B cell (primary cell): ENCODE results near the gene CTCFL. TPM values are rescaled to one million over a fixed set of nuclear protein-coding genes. Genes with fewer than 3 reads are reported as not detected.

Experiments
- ATAC-seq: fragments of 200-7000 bp; cut with Tn5 transposase; one replicate; pipeline ENCODE4 v1.10.0; 2021; ENCODE audit warnings: low read depth, mild to moderate bottlenecking, moderate number of reproducible peaks, moderate library complexity
- CTCF ChIA-PET: fragments of 350-600 bp; sonication (Branson Sonifier 250); formaldehyde crosslinking; loops from one replicate; lab custom pipeline; 2021; ENCODE audit warnings: antibody characterized with exemption, inconsistent platforms; lab: Charles Lee
- POLR2A ChIA-PET: fragments of 350-600 bp; sonication (Branson Sonifier 250); formaldehyde crosslinking; loops from one replicate; lab custom pipeline; 2021; ENCODE audit warnings: antibody characterized with exemption; lab: Charles Lee
- DNase-seq: peaks from one replicate; pipeline ENCODE4 v3.0.0; 2013
- H2AFZ ChIP-seq: 2 replicates; pipeline ENCODE4 v1.6.1; 2012; ENCODE audit warnings: mild to moderate bottlenecking, low read depth, low read length; ENCODE audit not compliant: insufficient read depth, poor library complexity, severe bottlenecking
- H3K27ac ChIP-seq, 2 donors: 1 replicate in 1 of 2; 2 replicates in 1 of 2; pipeline ENCODE4 v1.5.1; 2012 to 2013; ENCODE audit warnings: low read length in 2 of 2, mild to moderate bottlenecking in 2 of 2, moderate library complexity in 1 of 2
- H3K27me3 ChIP-seq, 4 experiments: fragments of 200-600 bp in 1 of 4; sonication (generic) in 1 of 4; replicated peaks in 1 of 4; 1 replicate in 2 of 4; 2 replicates in 2 of 4; pipeline versions ENCODE4 v1.6.1 to v1.7.0; 2013 to 2016; ENCODE audit warnings: low read length in 3 of 4, mild to moderate bottlenecking in 2 of 4, mixed read lengths in 1 of 4, moderate library complexity in 1 of 4; ENCODE audit not compliant: insufficient read depth in 4 of 4, control insufficient read depth in 3 of 4; ENCODE audit errors: control extremely low read depth in 1 of 4
- H3K36me3 ChIP-seq, 2 experiments: replicated peaks in 1 of 2; 1 replicate in 1 of 2; 2 replicates in 1 of 2; pipeline versions ENCODE4 v1.6.1 to v1.7.1; 2013; ENCODE audit warnings: low read length in 1 of 2; ENCODE audit not compliant: insufficient read depth in 2 of 2, control insufficient read depth in 1 of 2; ENCODE audit errors: control extremely low read depth in 1 of 2, extremely low read depth in 1 of 2
- H3K4me1 ChIP-seq, 2 donors: fragments of 200-600 bp in 1 of 2; sonication (generic) in 1 of 2; 1 replicate in 1 of 2; 2 replicates in 1 of 2; pipeline versions ENCODE4 v1.5.1 to v1.6.1; 2013 to 2017; ENCODE audit warnings: low read length in 2 of 2; ENCODE audit not compliant: control insufficient read depth in 2 of 2, insufficient read depth in 2 of 2
- H3K4me2 ChIP-seq: replicated peaks from 2 replicates; pipeline ENCODE3; 2012; ENCODE audit warnings: mild to moderate bottlenecking, low read depth, low read length; ENCODE audit not compliant: poor library complexity, severe bottlenecking
- H3K4me3 ChIP-seq, 5 experiments: fragments of 200-600 bp in 1 of 5; sonication (generic) in 1 of 5; 1 replicate in 3 of 5; 2 replicates in 2 of 5; pipeline versions ENCODE4 v1.5.1 to v1.7.0; 2011 to 2016; ENCODE audit warnings: low read length in 4 of 5, mild to moderate bottlenecking in 4 of 5, low read depth in 2 of 5, control low read depth in 1 of 5, moderate library complexity in 1 of 5; ENCODE audit not compliant: insufficient read depth in 1 of 5; ENCODE audit errors: control extremely low read depth in 1 of 5, extremely low read depth in 1 of 5
- H3K79me2 ChIP-seq: fragments of 200-600 bp; sonication (generic); one replicate; pipeline ENCODE4 v1.6.0; 2016; ENCODE audit warnings: low read length; ENCODE audit not compliant: control insufficient read depth, insufficient read depth
- H3K9ac ChIP-seq: fragments of 200-600 bp; sonication (generic); 2 replicates; pipeline ENCODE4 v1.6.1; 2017; ENCODE audit warnings: mild to moderate bottlenecking, low read length, moderate library complexity
- H3K9me3 ChIP-seq, 3 donors: one replicate each; pipeline versions ENCODE4 v1.6.1 to v1.7.1; 2013; ENCODE audit warnings: low read length in 2 of 3; ENCODE audit not compliant: control insufficient read depth in 2 of 3, insufficient read depth in 1 of 3; ENCODE audit errors: control extremely low read depth in 1 of 3
- H4K20me1 ChIP-seq: 2 replicates; pipeline ENCODE4 v1.6.0; 2012; ENCODE audit warnings: mild to moderate bottlenecking, low read length; ENCODE audit not compliant: insufficient read depth, control insufficient read depth, poor library complexity, severe bottlenecking
- H3K27ac Mint-ChIP-seq: one replicate; pipeline ENCODE4 v1.8.0; 2021; ENCODE audit warnings: mixed read lengths
- H3K27me3 Mint-ChIP-seq: one replicate; pipeline ENCODE4 v1.8.0; 2021; ENCODE audit warnings: mixed read lengths
- H3K4me1 Mint-ChIP-seq: one replicate; pipeline ENCODE4 v1.8.0; 2021; ENCODE audit warnings: mixed read lengths
- H3K4me3 Mint-ChIP-seq: one replicate; pipeline ENCODE4 v1.8.0; 2021; ENCODE audit warnings: mixed read lengths
- H3K9me3 Mint-ChIP-seq: one replicate; pipeline ENCODE4 v1.8.0; 2022; ENCODE audit warnings: mixed read lengths; ENCODE audit not compliant: insufficient read depth
- EZH2 ChIP-seq: IDR thresholded peaks from 2 replicates; pipeline ENCODE4 v1.6.1; 2012; ENCODE audit warnings: borderline replicate concordance, low read depth, mild to moderate bottlenecking, moderate library complexity, low read length; ENCODE audit not compliant: insufficient read depth, poor library complexity, severe bottlenecking
- WGBS: methylation state at CpG from one replicate; pipeline ENCODE4 v1.1.5; 2013; ENCODE audit warnings: missing lambda C conversion rate; ENCODE audit not compliant: insufficient coverage; 5-methylcytosine and 5-hydroxymethylcytosine counted together
- intact Hi-C: fragments of 100-400 bp; cut with micrococcal nuclease; formaldehyde crosslinking; loops from one replicate; pipeline ENCODE4 v1.10.0; 2022
- polyA plus RNA-seq: library from polyadenylated mRNA; depleted of rRNA; stranded (reverse); fragments of >200 nt; gene quantifications from 2 replicates; pipeline ENCODE4 v1.2.3, GENCODE V29; 2012
- total RNA-seq, 2 donors: library from RNA; stranded (reverse); fragments of 120-200 nt in 1 of 2; gene quantifications; 1 replicate in 1 of 2; 2 replicates in 1 of 2; pipeline versions ENCODE4 v1.2.3 to v1.2.4, GENCODE V29; 2013 to 2022
- TF ChIP-seq, protein P1 (sequence below): fragments of 200-600 bp; IDR thresholded peaks from one replicate; pipeline ENCODE4 v1.8.0; 2022; ENCODE audit warnings: antibody characterized with exemption, mild to moderate bottlenecking

The CTCFL gene
- total and polyA plus RNA-seq, 2 donors (not counting 1 experiment from before 2014, with no cell fraction given), result not detected

DNA sequence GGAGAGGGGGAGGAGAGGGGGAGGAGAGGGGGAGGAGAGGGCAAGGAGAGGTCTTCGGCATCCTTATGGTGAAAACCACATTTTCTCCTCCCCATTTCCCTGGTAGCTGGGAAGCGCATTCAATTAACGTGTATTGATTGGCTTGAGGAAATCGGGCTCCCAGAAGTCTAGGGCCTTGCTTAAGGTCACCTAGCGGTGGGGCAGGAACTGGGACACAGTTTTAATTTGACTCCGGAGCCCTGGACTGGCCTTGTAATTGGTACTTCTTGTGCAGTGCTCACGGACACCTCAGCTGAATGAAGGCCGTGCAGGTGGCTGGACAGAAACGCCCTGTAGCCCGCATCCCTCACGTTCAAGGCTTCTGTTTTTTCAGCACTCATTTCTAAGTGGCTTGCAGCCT is 42.8 kb downstream of the CTCFL start:
- H3K27ac ChIP-seq, result no peak overlapping the region
- intact Hi-C loops, result loop anchor here (5.0 to 10.0 kb wide), 2 partner anchors 50 to 223 kb away; no protein-coding TSS in a partner anchor
- no peak overlapping the region for H3K4me3 ChIP-seq
- peak overlapping the region; percentile 79 for H3K4me2 ChIP-seq
- Mint-ChIP-seq H3K4me1 (peaks cover 57% of the 10 kb centered on the region), H3K9me3 (peaks cover 8% of the 10 kb centered on the region), H3K4me3 (peak overlapping the region; percentile 83), H3K27ac (peak overlapping the region; percentile 56), H3K27me3 (no peaks in the 10 kb centered on the region)
- no peaks in the 10 kb centered on the region for H3K27me3 ChIP-seq
- DNase-seq (peak; percentile 36), ATAC-seq (no peak)
- peaks cover 48 to 60% of the 10 kb centered on the region in 2 donors for H3K4me1 ChIP-seq
- H3K9ac ChIP-seq, result no peak overlapping the region
- 44% methylated on average over 9 of the region's 11 CpGs for WGBS
- no peak overlapping the region for H2AFZ ChIP-seq
- H3K9me3 ChIP-seq, result peaks cover 0 to 11% (median 0%) of the 10 kb centered on the region in 3 donors
- H4K20me1 ChIP-seq, result no peaks in the 10 kb centered on the region
- H3K79me2 ChIP-seq, result no peaks in the 10 kb centered on the region
- TF ChIP-seq, protein P1, sequence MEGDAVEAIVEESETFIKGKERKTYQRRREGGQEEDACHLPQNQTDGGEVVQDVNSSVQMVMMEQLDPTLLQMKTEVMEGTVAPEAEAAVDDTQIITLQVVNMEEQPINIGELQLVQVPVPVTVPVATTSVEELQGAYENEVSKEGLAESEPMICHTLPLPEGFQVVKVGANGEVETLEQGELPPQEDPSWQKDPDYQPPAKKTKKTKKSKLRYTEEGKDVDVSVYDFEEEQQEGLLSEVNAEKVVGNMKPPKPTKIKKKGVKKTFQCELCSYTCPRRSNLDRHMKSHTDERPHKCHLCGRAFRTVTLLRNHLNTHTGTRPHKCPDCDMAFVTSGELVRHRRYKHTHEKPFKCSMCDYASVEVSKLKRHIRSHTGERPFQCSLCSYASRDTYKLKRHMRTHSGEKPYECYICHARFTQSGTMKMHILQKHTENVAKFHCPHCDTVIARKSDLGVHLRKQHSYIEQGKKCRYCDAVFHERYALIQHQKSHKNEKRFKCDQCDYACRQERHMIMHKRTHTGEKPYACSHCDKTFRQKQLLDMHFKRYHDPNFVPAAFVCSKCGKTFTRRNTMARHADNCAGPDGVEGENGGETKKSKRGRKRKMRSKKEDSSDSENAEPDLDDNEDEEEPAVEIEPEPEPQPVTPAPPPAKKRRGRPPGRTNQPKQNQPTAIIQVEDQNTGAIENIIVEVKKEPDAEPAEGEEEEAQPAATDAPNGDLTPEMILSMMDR, result no peak
- no peak for TF ChIP-seq EZH2
- ChIA-PET POLR2A (interaction anchor here (0.6 to 3.6 kb wide), 4 partner anchors 19 to 90 kb away, joined by 4 to 50 read pairs (median 9); partner anchors contain the start of gene RBM38), CTCF (interaction anchor here (1.0 to 4.7 kb wide), 8 partner anchors 11 to 92 kb away, joined by 4 to 35 read pairs (median 7); partner anchors contain the start of gene RBM38)
- no peaks in the 10 kb centered on the region for H3K36me3 ChIP-seq

DNA sequence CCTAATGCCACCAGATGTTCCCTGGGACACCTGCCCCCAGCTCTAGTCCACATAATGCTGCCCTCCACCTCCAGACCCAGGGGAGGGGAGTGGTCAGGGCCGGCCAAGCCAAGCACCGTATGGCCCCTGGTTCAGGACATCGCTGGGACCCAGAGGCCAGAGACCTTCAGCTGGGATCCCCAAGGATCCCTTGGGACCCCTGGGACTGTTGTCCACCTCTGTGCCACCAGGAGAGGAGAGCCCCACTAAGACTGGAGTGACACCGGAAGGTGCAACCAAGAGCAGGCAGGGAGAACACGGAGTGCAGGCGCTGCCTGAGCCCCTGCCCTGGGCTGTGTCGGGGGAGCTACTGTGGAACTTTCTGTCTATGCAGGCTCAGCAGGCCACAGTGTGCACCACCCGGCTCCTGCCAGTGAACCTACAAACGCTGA is 43.6 kb downstream of the CTCFL start:
- WGBS, result 16% methylated on average over 7 of the region's 9 CpGs
- no peaks in the 10 kb centered on the region for H3K36me3 ChIP-seq
- H3K27ac ChIP-seq, result peak overlapping the region in 1 of 2 donors; percentile 66
- ChIA-PET POLR2A (interaction anchor here (1.0 to 3.6 kb wide), 4 partner anchors 80 to 139 kb away, joined by 3 to 50 read pairs (median 8); partner anchors contain the start of genes RBM38 and ZBP1), CTCF (interaction anchor here (0.6 to 4.7 kb wide), 13 partner anchors 12 to 113 kb away, joined by 3 to 35 read pairs (median 4); partner anchors contain the start of gene RBM38)
- H3K4me3 Mint-ChIP-seq, result peak overlapping the region; percentile 83
- intact Hi-C loops, result loop anchor here (1.0 to 10.0 kb wide), 4 partner anchors 30 to 224 kb away; no protein-coding TSS in a partner anchor
- peaks cover 8% of the 10 kb centered on the region for H3K9me3 Mint-ChIP-seq
- TF ChIP-seq, protein P1, result no peak
- TF ChIP-seq EZH2, result no peak
- H2AFZ ChIP-seq, result peak overlapping the region; percentile 14
- peak; percentile 37 for ATAC-seq
- peak overlapping the region; percentile 56 for H3K9ac ChIP-seq
- H3K27me3 ChIP-seq, result no peaks in the 10 kb centered on the region
- H3K4me3 ChIP-seq, result peak overlapping the region in 3 of 5 experiments; percentile 10 to 52 (median 17)
- H3K4me2 ChIP-seq, result peak overlapping the region; percentile 79
- no peaks in the 10 kb centered on the region for H4K20me1 ChIP-seq
- H3K27me3 Mint-ChIP-seq, result no peaks in the 10 kb centered on the region
- no peaks in the 10 kb centered on the region for H3K79me2 ChIP-seq
- DNase-seq, result peak; percentile 50
- H3K27ac Mint-ChIP-seq, result peak overlapping the region; percentile 92
- peaks cover 65% of the 10 kb centered on the region for H3K4me1 Mint-ChIP-seq
- H3K4me1 ChIP-seq, result peaks cover 56 to 69% of the 10 kb centered on the region in 2 donors
- H3K9me3 ChIP-seq, result peaks cover 0 to 11% (median 0%) of the 10 kb centered on the region in 3 donors
